ENCODE data around the gene SETDB2.

Gene SETDB2, protein sequence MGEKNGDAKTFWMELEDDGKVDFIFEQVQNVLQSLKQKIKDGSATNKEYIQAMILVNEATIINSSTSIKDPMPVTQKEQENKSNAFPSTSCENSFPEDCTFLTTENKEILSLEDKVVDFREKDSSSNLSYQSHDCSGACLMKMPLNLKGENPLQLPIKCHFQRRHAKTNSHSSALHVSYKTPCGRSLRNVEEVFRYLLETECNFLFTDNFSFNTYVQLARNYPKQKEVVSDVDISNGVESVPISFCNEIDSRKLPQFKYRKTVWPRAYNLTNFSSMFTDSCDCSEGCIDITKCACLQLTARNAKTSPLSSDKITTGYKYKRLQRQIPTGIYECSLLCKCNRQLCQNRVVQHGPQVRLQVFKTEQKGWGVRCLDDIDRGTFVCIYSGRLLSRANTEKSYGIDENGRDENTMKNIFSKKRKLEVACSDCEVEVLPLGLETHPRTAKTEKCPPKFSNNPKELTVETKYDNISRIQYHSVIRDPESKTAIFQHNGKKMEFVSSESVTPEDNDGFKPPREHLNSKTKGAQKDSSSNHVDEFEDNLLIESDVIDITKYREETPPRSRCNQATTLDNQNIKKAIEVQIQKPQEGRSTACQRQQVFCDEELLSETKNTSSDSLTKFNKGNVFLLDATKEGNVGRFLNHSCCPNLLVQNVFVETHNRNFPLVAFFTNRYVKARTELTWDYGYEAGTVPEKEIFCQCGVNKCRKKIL

DNA sequence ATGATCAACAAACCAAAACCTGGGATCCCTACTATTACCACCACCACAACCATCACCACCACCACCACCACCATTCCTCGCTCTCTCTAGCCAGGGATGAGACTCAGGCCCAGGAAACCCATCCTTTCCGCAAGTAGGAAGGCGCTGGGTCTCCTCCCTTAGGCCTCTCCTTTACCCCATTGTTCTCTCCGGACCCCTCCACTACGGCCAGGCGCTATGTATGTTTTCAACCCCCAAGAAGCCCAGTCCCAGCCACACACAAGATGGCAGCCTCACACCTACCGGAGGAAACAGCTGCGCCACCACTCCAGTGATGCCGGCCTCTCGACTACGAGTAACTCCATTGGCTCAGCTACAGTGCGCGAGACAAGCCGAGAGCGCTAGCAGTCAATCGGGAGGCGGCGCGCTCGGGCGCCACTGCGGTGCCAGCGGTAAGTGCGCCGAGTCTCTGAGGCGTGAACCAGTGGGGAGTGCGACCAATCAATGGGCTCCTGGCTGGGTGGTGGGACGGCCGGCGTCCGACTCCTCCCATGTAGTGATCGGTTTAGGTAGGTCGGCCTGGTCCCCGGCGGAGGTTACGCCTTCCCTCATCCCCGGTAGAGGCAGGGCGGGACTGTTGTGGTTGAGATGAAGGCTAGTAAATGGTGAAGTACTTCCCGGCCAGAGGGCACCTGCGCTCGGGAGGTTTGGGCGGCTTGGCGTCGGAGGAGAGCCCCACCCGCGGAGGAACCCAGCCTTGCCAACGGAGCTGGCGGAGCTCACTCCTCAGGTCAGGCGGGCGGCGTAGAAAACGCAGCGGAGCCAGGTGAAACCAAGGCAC lies at the start of gene SETDB2, which contains the start of gene CAB39L:
Gene SETDB2, plus strand, starts transcription at position 571 of the 820 bp plus-strand sequence. CDS start 7,620 bp downstream, outside the sequence.
Gene CAB39L, minus strand, starts transcription at position 361 of the 820 bp plus-strand sequence. CDS start 61,154 bp downstream, outside the sequence.
- TF ChIP-seq, protein P1, sequence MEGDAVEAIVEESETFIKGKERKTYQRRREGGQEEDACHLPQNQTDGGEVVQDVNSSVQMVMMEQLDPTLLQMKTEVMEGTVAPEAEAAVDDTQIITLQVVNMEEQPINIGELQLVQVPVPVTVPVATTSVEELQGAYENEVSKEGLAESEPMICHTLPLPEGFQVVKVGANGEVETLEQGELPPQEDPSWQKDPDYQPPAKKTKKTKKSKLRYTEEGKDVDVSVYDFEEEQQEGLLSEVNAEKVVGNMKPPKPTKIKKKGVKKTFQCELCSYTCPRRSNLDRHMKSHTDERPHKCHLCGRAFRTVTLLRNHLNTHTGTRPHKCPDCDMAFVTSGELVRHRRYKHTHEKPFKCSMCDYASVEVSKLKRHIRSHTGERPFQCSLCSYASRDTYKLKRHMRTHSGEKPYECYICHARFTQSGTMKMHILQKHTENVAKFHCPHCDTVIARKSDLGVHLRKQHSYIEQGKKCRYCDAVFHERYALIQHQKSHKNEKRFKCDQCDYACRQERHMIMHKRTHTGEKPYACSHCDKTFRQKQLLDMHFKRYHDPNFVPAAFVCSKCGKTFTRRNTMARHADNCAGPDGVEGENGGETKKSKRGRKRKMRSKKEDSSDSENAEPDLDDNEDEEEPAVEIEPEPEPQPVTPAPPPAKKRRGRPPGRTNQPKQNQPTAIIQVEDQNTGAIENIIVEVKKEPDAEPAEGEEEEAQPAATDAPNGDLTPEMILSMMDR (conservative IDR thresholded peaks at IDR 0.05; ENCODE audit: control insufficient read depth, insufficient read depth, low read depth, low read length): peak; percentile 9
- peak; percentile 99 for DNase-seq (ENCODE audit: low read depth)
- peak within 1 kb of the TSS; percentile 93 for H3K4me3 ChIP-seq (ENCODE audit: control insufficient read depth, low read depth, low read length)

DNA sequence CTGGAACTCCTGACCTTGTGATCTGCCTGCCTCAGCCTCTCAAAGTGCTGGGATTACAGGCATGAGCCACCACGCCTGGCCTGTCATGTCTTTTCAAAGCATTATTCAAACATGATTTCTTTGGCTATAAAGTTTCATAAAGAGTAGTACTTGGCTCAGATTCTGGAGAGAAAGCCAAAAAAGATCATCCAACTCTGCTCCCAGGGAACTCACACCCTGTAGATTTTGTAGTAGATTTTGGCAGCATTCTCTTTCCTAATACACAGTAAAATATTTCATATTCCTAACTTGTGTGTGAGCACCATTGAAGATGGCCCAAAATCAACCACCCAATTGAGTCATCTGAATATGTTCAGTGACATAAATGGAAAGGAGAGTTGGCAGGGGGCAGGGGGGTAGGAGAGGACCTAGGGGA lies 48.6 kb upstream of the SETDB2 start:
- TF ChIP-seq, protein P1 (conservative IDR thresholded peaks at IDR 0.05; ENCODE audit: control insufficient read depth, insufficient read depth, low read depth, low read length): no peak
- peak; percentile 42 for DNase-seq (ENCODE audit: low read depth)

DNA sequence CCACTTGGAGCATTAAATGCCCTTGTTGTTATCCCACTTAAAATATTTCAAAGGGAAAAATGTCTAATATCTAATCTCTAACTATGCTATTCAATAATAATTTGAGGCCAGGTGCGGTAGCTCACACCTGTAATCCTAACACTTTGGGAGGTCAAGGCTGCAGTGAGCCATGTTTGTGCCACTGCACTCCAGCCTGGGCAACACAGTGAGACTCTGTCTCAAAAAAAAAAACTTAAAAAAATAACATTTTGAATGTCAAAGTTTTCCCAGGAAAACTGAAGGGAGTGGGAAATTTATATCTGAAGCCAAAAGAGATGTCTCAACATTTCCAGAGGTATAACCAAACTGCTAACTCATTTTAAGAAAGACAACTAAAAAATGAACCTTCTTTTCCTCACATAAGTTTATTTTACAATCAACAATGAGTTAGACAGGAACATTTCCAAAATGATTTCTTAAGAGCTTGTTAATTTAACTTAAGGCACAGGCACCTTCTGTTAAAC lies 48.1 kb upstream of the SETDB2 start:
- no peak for DNase-seq (ENCODE audit: low read depth)
- TF ChIP-seq, protein P1 (conservative IDR thresholded peaks at IDR 0.05; ENCODE audit: control insufficient read depth, insufficient read depth, low read depth, low read length): no peak
- H3K4me3 ChIP-seq (ENCODE audit: control insufficient read depth, low read depth, low read length): no peak overlapping the region

More for the DNA sequence above, 48.6 kb upstream of the SETDB2 start:
- H3K4me3 ChIP-seq (ENCODE audit: control insufficient read depth, low read depth, low read length): no peak overlapping the region

DNA sequence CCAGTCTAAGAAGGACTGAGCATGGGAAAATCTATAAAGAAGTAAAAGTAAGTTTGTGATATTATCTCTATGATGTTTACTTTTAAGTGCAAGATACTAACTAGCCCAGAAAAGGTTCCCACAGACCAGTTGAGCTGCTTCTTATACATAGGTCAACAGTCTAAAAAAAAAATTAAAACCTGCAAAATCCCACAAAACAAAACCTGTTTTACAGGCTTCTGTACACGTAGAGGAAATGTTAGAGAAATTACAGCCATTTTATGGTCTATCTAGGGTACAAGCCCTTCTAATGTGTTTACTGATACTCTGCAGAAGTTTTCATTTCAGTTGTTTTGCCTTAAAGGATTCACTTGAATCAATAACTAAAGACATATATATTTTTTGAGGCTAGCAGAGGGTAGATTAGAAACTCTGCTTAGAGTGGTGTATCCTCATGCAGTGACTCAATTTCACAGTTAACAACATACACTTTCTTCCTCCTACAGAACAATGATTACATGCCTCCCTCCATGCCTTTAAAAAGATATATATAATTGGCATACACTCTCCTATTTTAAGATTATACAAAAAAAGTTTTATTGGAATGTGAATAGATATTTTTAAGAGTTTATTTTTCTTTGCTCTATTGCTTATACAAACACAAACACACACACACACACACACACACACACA lies 44.1 kb upstream of the SETDB2 start:
- TF ChIP-seq, protein P1 (conservative IDR thresholded peaks at IDR 0.05; ENCODE audit: control insufficient read depth, insufficient read depth, low read depth, low read length): no peak
- no peak overlapping the region for H3K4me3 ChIP-seq (ENCODE audit: control insufficient read depth, low read depth, low read length)
- no peak for DNase-seq (ENCODE audit: low read depth)

DNA sequence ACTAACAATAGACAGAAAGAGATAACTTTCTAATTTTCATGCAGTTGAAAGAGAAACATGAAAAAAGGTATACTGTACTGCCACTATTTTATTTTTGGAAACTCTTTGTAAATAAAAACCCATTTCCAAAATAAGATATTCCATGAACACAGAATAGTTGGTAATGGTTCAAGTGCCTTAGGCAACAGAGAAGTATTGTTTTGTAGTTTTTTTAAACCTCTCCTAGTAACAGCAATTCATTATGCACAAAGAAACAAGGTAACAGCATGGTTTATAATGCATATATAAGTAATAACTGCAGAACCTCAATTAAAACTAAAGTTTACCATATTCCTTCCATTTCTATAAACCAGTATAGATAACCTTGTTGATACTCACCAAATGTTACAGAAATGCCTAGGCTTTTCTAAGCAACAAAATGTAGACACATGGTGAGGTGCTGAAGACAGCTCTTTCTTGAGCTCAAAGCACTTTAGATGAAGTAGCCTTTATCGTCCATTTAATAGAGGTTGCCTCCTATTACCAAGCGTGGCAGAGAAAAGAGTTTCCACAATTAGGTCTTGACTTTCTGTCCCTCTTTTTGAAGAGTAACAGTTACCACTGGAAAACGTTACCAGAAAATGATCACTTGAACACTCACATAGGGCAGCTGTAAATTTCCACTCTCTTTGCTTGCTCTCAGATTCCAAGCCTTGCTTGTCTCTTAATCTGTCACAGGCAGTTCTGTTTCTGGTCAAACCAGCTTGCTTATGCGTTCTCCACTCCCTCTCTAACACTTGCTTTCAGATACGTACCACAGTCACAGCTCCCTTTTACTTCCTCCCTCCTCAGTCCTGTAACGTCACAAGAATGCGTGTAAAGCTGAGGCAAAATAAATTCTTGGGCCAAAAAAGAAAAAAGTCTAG lies 43.1 kb upstream of the SETDB2 start:
- peak; percentile 45 for DNase-seq (ENCODE audit: low read depth)
- TF ChIP-seq, protein P1 (conservative IDR thresholded peaks at IDR 0.05; ENCODE audit: control insufficient read depth, insufficient read depth, low read depth, low read length): no peak
- H3K4me3 ChIP-seq (ENCODE audit: control insufficient read depth, low read depth, low read length): no peak overlapping the region

Measured in fibroblast of mammary gland (primary cell).